ENCODE results near the gene GPALPP1.

Gene GPALPP1

GRCh38 chr13:44974056-44974793 is 15.1 kb upstream of the GPALPP1 start:
- TF ChIP-seq CTCF (IDR thresholded peaks at IDR 0.05; ENCODE audit: control insufficient read depth, insufficient read depth, low read depth, low read length, missing control alignments) = no peak
- DNase-seq (ENCODE audit: low read depth) = no peak
- no peak overlapping the region for H3K4me3 ChIP-seq (ENCODE audit: control insufficient read depth, low read depth, low read length)

- H3K4me3 ChIP-seq (ENCODE audit: control insufficient read depth, low read depth, low read length) = no peak overlapping the region
- no peak for DNase-seq (ENCODE audit: low read depth)
- no peak for TF ChIP-seq CTCF (IDR thresholded peaks at IDR 0.05; ENCODE audit: control insufficient read depth, insufficient read depth, low read depth, low read length, missing control alignments)
These were observed 13.1 kb upstream of the GPALPP1 start for GRCh38 chr13:44976196-44976595.

GRCh38 chr13:44976949-44977583 is 12.3 kb upstream of the GPALPP1 start:
- no peak for TF ChIP-seq CTCF (IDR thresholded peaks at IDR 0.05; ENCODE audit: control insufficient read depth, insufficient read depth, low read depth, low read length, missing control alignments)
- H3K4me3 ChIP-seq (ENCODE audit: control insufficient read depth, low read depth, low read length) = no peak overlapping the region
- DNase-seq (ENCODE audit: low read depth) = no peak

GRCh38 chr13:44978328-44978727 is 11.0 kb upstream of the GPALPP1 start:
- DNase-seq (ENCODE audit: low read depth) = no peak
- H3K4me3 ChIP-seq (ENCODE audit: control insufficient read depth, low read depth, low read length) = no peak overlapping the region
- TF ChIP-seq CTCF (IDR thresholded peaks at IDR 0.05; ENCODE audit: control insufficient read depth, insufficient read depth, low read depth, low read length, missing control alignments) = peak; percentile 16

GRCh38 chr13:44989941-44990340 is 603 bp downstream of the GPALPP1 start:
- TF ChIP-seq CTCF (IDR thresholded peaks at IDR 0.05; ENCODE audit: control insufficient read depth, insufficient read depth, low read depth, low read length, missing control alignments) = no peak

GRCh38 chr13:45003417-45003816 is 14.1 kb downstream of the GPALPP1 start:
- no peak for DNase-seq (ENCODE audit: low read depth)
- no peak overlapping the region for H3K4me3 ChIP-seq (ENCODE audit: control insufficient read depth, low read depth, low read length)
- no peak for TF ChIP-seq CTCF (IDR thresholded peaks at IDR 0.05; ENCODE audit: control insufficient read depth, insufficient read depth, low read depth, low read length, missing control alignments)

More at GRCh38 chr13:44989941-44990340, 603 bp downstream of the GPALPP1 start:
- H3K4me3 ChIP-seq (ENCODE audit: control insufficient read depth, low read depth, low read length) = peak overlapping the region; percentile 94
- DNase-seq (ENCODE audit: low read depth) = no peak
